Endothelial cell of umbilical vein (primary cell): ENCODE results near the gene PXN.

Experiments
- FOS ChIP-seq: IDR thresholded peaks from 2 replicates; pipeline ENCODE4 v1.6.1; 2011; ENCODE audit warnings: mild to moderate bottlenecking, low read length, moderate library complexity, borderline replicate concordance; ENCODE audit not compliant: insufficient read depth
- POLR2A ChIP-seq: IDR thresholded peaks from 2 replicates; pipeline ENCODE4 v1.6.1; 2012; ENCODE audit warnings: low read depth, mild to moderate bottlenecking, control low read depth, low read length

DNA sequence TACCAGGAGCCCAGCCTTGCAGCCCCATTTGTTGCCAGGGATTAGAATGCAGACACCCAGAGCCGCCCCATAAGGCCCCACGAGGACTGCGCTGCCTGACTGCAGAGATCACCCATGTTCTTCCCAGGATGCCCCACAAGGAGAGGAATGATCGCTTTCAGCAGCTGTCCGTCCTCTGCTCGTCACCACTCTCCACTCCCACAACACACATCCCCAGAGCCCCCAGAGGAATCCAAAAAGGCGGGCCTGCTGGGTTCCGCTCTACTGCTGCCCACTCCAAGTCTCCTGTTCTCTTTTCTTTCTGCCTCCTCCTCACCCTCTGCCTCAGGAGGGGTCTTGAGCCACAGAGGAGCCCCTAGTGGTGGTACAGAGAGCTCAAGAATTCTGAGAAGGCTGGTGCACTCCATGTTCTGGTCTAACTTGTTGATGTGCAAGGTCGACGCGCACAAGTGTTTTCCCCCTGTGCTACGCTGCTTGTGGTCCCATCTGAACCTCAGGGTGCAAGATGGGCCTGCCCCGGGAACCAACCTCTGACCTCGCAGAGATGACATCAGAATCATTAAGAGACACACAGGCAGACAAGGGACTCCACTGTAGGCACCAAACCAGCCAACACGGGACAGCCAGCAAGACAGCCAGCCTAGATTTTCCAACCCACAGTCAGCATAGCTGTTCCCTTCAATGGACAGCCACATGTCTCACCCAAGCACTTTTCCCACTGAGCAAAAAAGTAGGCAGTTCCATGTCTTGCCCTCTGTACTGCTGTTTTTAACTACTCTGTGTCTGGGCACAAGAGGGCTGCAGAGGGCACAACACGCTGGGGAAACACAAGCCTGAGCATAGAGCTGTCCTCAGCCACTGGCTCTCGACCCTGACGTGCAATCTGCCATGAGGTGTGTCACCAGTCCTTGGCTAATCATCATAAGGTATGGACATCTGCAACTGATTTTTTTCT, 29.9 kb downstream of the PXN start:
- TF ChIP-seq FOS: no peak
- no peak for TF ChIP-seq POLR2A
